ENCODE results near the gene AIPL1. TPM values are rescaled to one million over a fixed set of nuclear protein-coding genes. Genes with fewer than 3 reads are reported as not detected.

AIPL1 gene
- total and polyA plus RNA-seq, 2 of the 4 experiments (the other 2 are of a cell fraction) = not detected

- no peak for TF ChIP-seq RAD21 (IDR thresholded peaks at IDR 0.05; ENCODE audit: low read length)
- no peak for TF ChIP-seq BHLHE40 (IDR thresholded peaks at IDR 0.05; ENCODE audit: low read depth, low read length)
Observed at GRCh38 chr17:6470751-6471521, 36.0 kb upstream of the AIPL1 start (continued).

- Histone ChIP-seq H2BK5ac (ENCODE audit: low read depth, low read length, poor library complexity, severe bottlenecking) (no peak overlapping the region), H2AFZ (replicated peaks; ENCODE audit: low read length, poor library complexity) (no peak overlapping the region), H3K18ac (ENCODE audit: low read depth, low read length) (no peak overlapping the region), H3K9me1 (ENCODE audit: insufficient read depth, low read length) (peaks cover 7% of the 10 kb centered on the region; the same call in 1 of the 2 replicates), H3K27ac (ENCODE audit: insufficient read depth, low read length) (no peak overlapping the region), H3K79me1 (ENCODE audit: low read depth in 1 of 2, low read length in 2 of 2) (no peaks in the 10 kb centered on the region), H4K91ac (ENCODE audit: insufficient read depth, low read depth, low read length) (no peak overlapping the region), H2AK5ac (ENCODE audit: low read depth, low read length) (peak overlapping the region; percentile 9; the same call in 1 of the 2 replicates), H3K4me1 (ENCODE audit: control insufficient read depth, insufficient read depth, low read length) (peaks cover 9% of the 10 kb centered on the region), H4K5ac (ENCODE audit: low read depth, low read length) (no peak overlapping the region), H3K4me2 (ENCODE audit: low read depth, low read length) (no peak overlapping the region), H2BK120ac (ENCODE audit: low read depth, low read length) (no peak overlapping the region), H2AK9ac (replicated peaks; ENCODE audit: low read depth, low read length, poor library complexity) (no peak overlapping the region), H3K14ac (replicated peaks; ENCODE audit: low read depth, low read length) (no peak overlapping the region), H3K23ac (ENCODE audit: low read depth, low read length) (no peak overlapping the region), H2BK20ac (ENCODE audit: low read depth, low read length) (no peak overlapping the region), H3K56ac (ENCODE audit: extremely low read depth, insufficient read depth, low read length) (no peak overlapping the region), H4K20me1 (ENCODE audit: insufficient read depth, low read length) (peaks cover 5% of the 10 kb centered on the region; the same call in 1 of the 2 replicates), H3K36me3 (ENCODE audit: control insufficient read depth, insufficient read depth, low read length) (no peaks in the 10 kb centered on the region), H3K4ac (ENCODE audit: low read depth, low read length) (no peak overlapping the region), H3K9me3 (ENCODE audit: control insufficient read depth, insufficient read depth, low read length) (peaks cover 2% of the 10 kb centered on the region; the same call in 1 of the 2 replicates), H3K4me3 (ENCODE audit: insufficient read depth, low read depth, low read length) (no peak overlapping the region), H3K9ac (ENCODE audit: low read depth, low read length) (no peak overlapping the region), H3K27me3 (ENCODE audit: control insufficient read depth, insufficient read depth, low read length) (no peaks in the 10 kb centered on the region), H2BK15ac (ENCODE audit: low read depth, low read length) (no peak overlapping the region), H4K8ac (ENCODE audit: low read depth in 2 of 2, low read length in 2 of 2) (no peak overlapping the region)
- 100% methylated on average over 3 of the region's 24 CpGs; no CpG with 5 or more reads in 1 of the 2 experiments for WGBS, 2 experiments (ENCODE audit: extremely low coverage in 2 of 2, insufficient read length in 1 of 2)
- CTCF ChIA-PET = no interaction called here
- POLR2A ChIA-PET (ENCODE audit: unreplicated experiment) = no interaction called here
- dilution Hi-C loops (cut with HindIII; ENCODE audit: low sequenced_read_pairs, unreplicated experiment) (no loop called here), intact Hi-C loops (cut with micrococcal nuclease) (loop anchor here (5.0 kb wide), 2 partner anchors 87 to 122 kb away; partner anchors contain the start of gene PITPNM3), in situ Hi-C loops (cut with MboI; ENCODE audit: low sequenced_read_pairs) (loop anchor here (10.0 kb wide), 1 partner anchor 175 kb away; the partner anchor contains the start of genes KIAA0753 and TXNDC17)
- no TSS peak for BruUV-seq (replicated peaks)
- DNase-seq (no peak), ATAC-seq (ENCODE audit: low read depth) (no peak)
- TF ChIP-seq FOS (IDR thresholded peaks at IDR 0.05; ENCODE audit: low read depth, low read length) (no peak), BHLHE40 (IDR thresholded peaks at IDR 0.05; ENCODE audit: low read depth, low read length) (no peak), CHD1 (IDR thresholded peaks at IDR 0.05; ENCODE audit: low read depth, low read length) (no peak), CTCF (conservative IDR thresholded peaks at IDR 0.05; ENCODE audit: low read depth, low read length) (no peak), RAD21 (IDR thresholded peaks at IDR 0.05; ENCODE audit: low read length) (no peak), MAZ (IDR thresholded peaks at IDR 0.05; ENCODE audit: borderline replicate concordance, low read depth, low read length) (no peak), USF2 (IDR thresholded peaks at IDR 0.05; ENCODE audit: low read depth, low read length) (no peak), RFX5 (IDR thresholded peaks at IDR 0.05; ENCODE audit: low read depth, low read length) (no peak), MAFK (IDR thresholded peaks at IDR 0.05; ENCODE audit: low read depth, low read length) (no peak), MXI1 (IDR thresholded peaks at IDR 0.05; ENCODE audit: borderline replicate concordance, low read depth, low read length) (no peak), ELK1 (IDR thresholded peaks at IDR 0.05; ENCODE audit: borderline replicate concordance, low read depth, low read length) (no peak)
Observed at GRCh38 chr17:6470146-6470718, 35.3 kb upstream of the AIPL1 start.
